Activated naive CD8-positive, alpha-beta T cell treated with anti-CD3 and anti-CD28 coated beads, Interleukin-2, amount 10 ng/mL, durations not matched to agents 7 days and 5 days (primary cell): Measurements from ENCODE around the gene EFNA3. TPM values are rescaled to one million over a fixed set of nuclear protein-coding genes. Genes with fewer than 3 reads are reported as not detected.

Experiments
- ATAC-seq: fragments of 150-1000 bp; cut with Tn5 transposase; one replicate; pipeline ENCODE4 v1.10.0; 2021; ENCODE audit warnings: low read depth, moderate library complexity
- POLR2A ChIA-PET: fragments of 350-600 bp; sonication (Branson Sonifier 250); formaldehyde crosslinking; loops from one replicate; lab custom pipeline; 2021; ENCODE audit warnings: antibody characterized with exemption; lab: Charles Lee
- DNase-seq: peaks from one replicate; pipeline ENCODE4 v3.0.0; 2021
- H3K27ac Mint-ChIP-seq: one replicate; pipeline ENCODE4 v1.8.0; 2022; ENCODE audit warnings: mild to moderate bottlenecking, mixed read lengths
- H3K27me3 Mint-ChIP-seq: one replicate; pipeline ENCODE4 v1.8.0; 2022; ENCODE audit warnings: mild to moderate bottlenecking, moderate library complexity, mixed read lengths
- H3K36me3 Mint-ChIP-seq: one replicate; pipeline ENCODE4 v1.8.0; 2021; ENCODE audit warnings: mild to moderate bottlenecking, mixed read lengths
- H3K4me1 Mint-ChIP-seq: one replicate; pipeline ENCODE4 v1.8.0; 2021; ENCODE audit warnings: mixed read lengths
- H3K4me3 Mint-ChIP-seq: one replicate; pipeline ENCODE4 v1.8.0; 2022; ENCODE audit warnings: mild to moderate bottlenecking, moderate library complexity, mixed read lengths
- H3K9me3 Mint-ChIP-seq: one replicate; pipeline ENCODE4 v1.8.0; 2021; ENCODE audit warnings: mixed read lengths
- total RNA-seq, 2 experiments: library from RNA; stranded (reverse); gene quantifications; one replicate each; pipeline ENCODE4 v1.2.3, GENCODE V29; 2021

The EFNA3 gene
- total RNA-seq, 2 experiments from 2014 or later = 3.6 to 4.2 TPM

- DNase-seq (no peak), ATAC-seq (no peak)
- H3K9me3 Mint-ChIP-seq = no peaks in the 10 kb centered on the region
- H3K27me3 Mint-ChIP-seq = peaks cover 41% of the 10 kb centered on the region
- POLR2A ChIA-PET = interaction anchor here (1.0 to 2.0 kb wide), 2 partner anchors 12 to 15 kb away, joined by 3 to 5 read pairs; no protein-coding TSS in a partner anchor
- peaks cover 1% of the 10 kb centered on the region for H3K36me3 Mint-ChIP-seq
- H3K4me1 Mint-ChIP-seq = peaks cover 49% of the 10 kb centered on the region
- H3K27ac Mint-ChIP-seq = no peak overlapping the region
- H3K4me3 Mint-ChIP-seq = no peak overlapping the region
Measured at GRCh38 chr1:155076371-155076770, 2.3 kb upstream of the EFNA3 start.

- Mint-ChIP-seq H3K27ac (no peak overlapping the region), H3K4me1 (peaks cover 50% of the 10 kb centered on the region), H3K36me3 (peaks cover 1% of the 10 kb centered on the region), H3K9me3 (no peaks in the 10 kb centered on the region), H3K4me3 (no peak overlapping the region), H3K27me3 (peaks cover 43% of the 10 kb centered on the region)
- POLR2A ChIA-PET = no interaction called here
- DNase-seq = no peak
- no peak for ATAC-seq
Measured at GRCh38 chr1:155077346-155077745, 1.3 kb upstream of the EFNA3 start.

DNA sequence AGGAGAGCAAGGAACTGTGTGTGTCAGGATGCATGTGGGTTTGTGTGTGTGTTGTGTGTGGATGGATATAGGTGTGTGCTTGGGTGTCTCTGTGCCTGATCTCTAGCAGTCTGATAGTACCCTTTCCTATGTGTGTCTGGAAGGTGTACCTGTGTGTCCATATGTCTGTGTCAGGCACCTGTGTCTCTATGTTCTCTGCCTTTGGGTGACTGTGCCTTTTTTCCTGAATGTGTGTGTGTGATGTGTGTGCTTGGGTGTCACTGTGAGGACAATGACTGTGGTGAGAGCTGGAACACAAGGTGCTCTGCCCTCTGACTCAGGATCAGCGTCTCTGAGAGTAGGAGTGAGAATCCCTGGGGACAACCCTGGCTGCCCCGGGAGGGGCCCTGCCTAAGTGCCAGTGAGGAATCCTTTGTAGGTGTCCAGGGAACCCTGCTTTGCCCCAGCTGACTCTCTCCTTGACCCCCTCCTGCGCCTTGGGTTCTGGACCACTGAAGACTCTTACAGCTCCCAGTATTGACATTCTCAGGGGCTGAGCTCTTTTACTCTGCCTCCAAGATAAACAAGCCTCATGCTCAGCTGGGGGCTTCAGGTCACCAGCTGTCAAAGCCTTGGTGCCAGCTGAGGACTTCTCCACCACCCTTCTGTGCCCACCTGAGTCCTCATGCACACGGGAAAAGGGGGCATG is 735 bp upstream of the EFNA3 start:
- POLR2A ChIA-PET = interaction anchor here (0.9 to 1.2 kb wide), 2 partner anchors 11 to 15 kb away, joined by 3 to 7 read pairs; partner anchors contain the start of gene EFNA4
- H3K9me3 Mint-ChIP-seq = no peaks in the 10 kb centered on the region
- H3K27me3 Mint-ChIP-seq = peaks cover 49% of the 10 kb centered on the region
- no peak overlapping the region for H3K4me3 Mint-ChIP-seq
- H3K36me3 Mint-ChIP-seq = peaks cover 1% of the 10 kb centered on the region
- peaks cover 52% of the 10 kb centered on the region for H3K4me1 Mint-ChIP-seq
- ATAC-seq = no peak
- H3K27ac Mint-ChIP-seq = no peak overlapping the region
- DNase-seq = no peak

- no peaks in the 10 kb centered on the region for H3K9me3 Mint-ChIP-seq
- peak overlapping the region; percentile 77 for H3K4me3 Mint-ChIP-seq
- no peak for ATAC-seq
- POLR2A ChIA-PET = interaction anchor here (0.5 to 0.6 kb wide), 2 partner anchors 43 to 95 kb away, joined by 3 to 5 read pairs; no protein-coding TSS in a partner anchor
- peaks cover 61% of the 10 kb centered on the region for H3K27me3 Mint-ChIP-seq
- H3K4me1 Mint-ChIP-seq = peaks cover 48% of the 10 kb centered on the region
- no peak for DNase-seq
- peaks cover 1% of the 10 kb centered on the region for H3K36me3 Mint-ChIP-seq
- peak overlapping the region; percentile 52 for H3K27ac Mint-ChIP-seq
Measured at GRCh38 chr1:155079210-155079486, 511 bp downstream of the EFNA3 start.

DNA sequence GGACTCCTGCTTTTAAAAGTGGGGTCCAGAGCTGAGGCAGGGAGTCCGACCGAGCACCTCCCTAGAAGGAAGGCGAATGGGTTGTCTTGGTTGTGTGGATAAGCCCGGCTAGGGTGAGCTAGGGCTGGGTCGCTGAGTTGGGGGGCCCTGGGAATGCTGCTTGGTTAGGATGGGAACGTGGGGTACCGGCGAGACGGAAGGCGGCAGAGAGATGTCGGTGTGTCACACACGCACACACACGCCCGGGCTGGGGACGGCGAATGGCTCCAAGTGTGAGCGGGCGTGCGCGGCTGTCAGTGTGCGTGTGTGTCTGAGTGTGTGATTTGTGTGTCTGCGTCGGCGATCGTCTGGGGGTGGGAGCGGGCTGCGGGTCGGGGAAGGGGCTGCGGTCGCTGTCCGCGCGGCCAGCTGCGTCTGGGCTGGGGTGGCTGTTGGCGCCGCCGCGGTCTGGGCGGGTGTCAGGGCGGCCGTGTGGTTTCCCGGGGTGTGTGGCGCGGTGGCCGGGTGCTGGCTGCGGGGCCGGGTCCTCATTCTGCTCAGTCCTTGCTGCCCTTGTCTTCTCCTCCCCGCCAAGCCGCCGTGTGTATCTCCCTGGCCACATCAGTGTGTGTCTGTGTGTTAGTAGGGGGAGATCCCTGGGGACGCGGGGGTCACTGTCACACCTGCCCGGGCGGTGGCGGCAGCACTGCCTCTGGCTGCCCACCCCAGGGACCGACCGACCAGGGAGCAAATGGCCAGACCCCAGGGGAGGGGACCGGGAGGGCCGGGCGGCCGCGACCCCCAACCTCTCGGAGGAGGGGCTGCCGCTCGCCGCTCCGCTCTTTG is 1.1 kb downstream of the EFNA3 start:
- H3K36me3 Mint-ChIP-seq = peaks cover 1% of the 10 kb centered on the region
- ATAC-seq (no peak), DNase-seq (no peak)
- peaks cover 49% of the 10 kb centered on the region for H3K4me1 Mint-ChIP-seq
- H3K4me3 Mint-ChIP-seq = peak overlapping the region; percentile 77
- peaks cover 61% of the 10 kb centered on the region for H3K27me3 Mint-ChIP-seq
- H3K9me3 Mint-ChIP-seq = no peaks in the 10 kb centered on the region
- POLR2A ChIA-PET = interaction anchor here (0.5 to 1.4 kb wide), 4 partner anchors 8 to 95 kb away, joined by 3 to 5 read pairs (median 3); no protein-coding TSS in a partner anchor
- peak overlapping the region; percentile 52 for H3K27ac Mint-ChIP-seq

- Mint-ChIP-seq H3K36me3 (peaks cover 1% of the 10 kb centered on the region), H3K27ac (no peak overlapping the region), H3K27me3 (peaks cover 61% of the 10 kb centered on the region), H3K4me1 (peaks cover 52% of the 10 kb centered on the region), H3K9me3 (no peaks in the 10 kb centered on the region), H3K4me3 (peak overlapping the region; percentile 78)
- peak; percentile 58 for DNase-seq
- POLR2A ChIA-PET = interaction anchor here (0.8 to 1.4 kb wide), 4 partner anchors 9 to 18 kb away, joined by 3 to 5 read pairs (median 3); no protein-coding TSS in a partner anchor
- no peak for ATAC-seq
Measured at GRCh38 chr1:155080312-155081228, 1.9 kb downstream of the EFNA3 start.

DNA sequence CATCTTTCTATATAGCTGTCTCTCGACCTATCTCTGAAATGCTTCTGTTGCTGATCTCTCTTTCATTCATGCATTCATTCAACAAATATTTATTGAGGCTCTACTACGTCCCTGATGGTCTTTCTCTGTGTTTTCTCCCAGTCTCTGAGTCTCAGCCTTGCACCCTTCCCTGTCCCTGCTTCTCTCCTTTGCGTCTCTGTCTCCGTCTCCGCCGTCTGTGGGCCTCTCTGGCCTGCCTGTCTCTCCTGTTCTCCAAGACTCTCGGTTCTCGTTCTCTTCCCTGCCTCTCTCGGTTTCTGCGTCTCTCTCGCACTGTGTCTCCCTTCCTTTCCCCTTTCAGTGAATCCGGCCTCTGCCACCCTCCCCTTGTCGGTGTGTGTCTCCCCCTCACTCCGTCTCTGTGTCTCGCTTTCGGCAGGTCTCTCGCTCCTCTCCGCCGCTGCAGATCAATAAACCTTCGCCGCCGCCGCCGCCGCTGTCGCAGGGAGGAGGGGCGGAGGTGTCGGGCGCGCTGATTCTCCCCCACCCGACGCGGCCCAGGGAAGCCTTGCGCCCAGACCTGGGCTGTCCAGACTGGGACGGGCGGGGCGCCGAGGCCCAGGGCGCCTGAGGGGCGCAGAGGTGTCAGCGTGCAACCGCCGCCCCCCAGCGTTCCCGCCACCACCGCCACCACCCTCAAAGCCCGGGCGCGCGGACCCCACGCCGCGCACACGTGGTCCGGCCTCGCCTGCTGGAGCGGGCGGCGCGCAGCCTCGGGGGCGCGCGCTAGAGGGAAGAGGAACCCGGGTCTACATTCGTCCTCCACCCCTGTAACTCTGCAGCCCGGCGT is 3.0 kb downstream of the EFNA3 start:
- H3K4me3 Mint-ChIP-seq = peak overlapping the region; percentile 78
- no peak for ATAC-seq
- H3K9me3 Mint-ChIP-seq = no peaks in the 10 kb centered on the region
- peaks cover 48% of the 10 kb centered on the region for H3K4me1 Mint-ChIP-seq
- POLR2A ChIA-PET = interaction anchor here (1.0 to 1.4 kb wide), 4 partner anchors 10 to 19 kb away, joined by 3 to 5 read pairs (median 3); no protein-coding TSS in a partner anchor
- peaks cover 61% of the 10 kb centered on the region for H3K27me3 Mint-ChIP-seq
- H3K36me3 Mint-ChIP-seq = peaks cover 1% of the 10 kb centered on the region
- H3K27ac Mint-ChIP-seq = peak overlapping the region; percentile 18
- DNase-seq = peak; percentile 58

- POLR2A ChIA-PET = interaction anchor here (0.6 to 1.0 kb wide), 2 partner anchors 15 to 99 kb away, joined by 3 read pairs; partner anchors contain the start of gene FLAD1
- Mint-ChIP-seq H3K36me3 (peaks cover 1% of the 10 kb centered on the region), H3K27me3 (peaks cover 55% of the 10 kb centered on the region), H3K27ac (no peak overlapping the region), H3K9me3 (no peaks in the 10 kb centered on the region), H3K4me1 (peaks cover 40% of the 10 kb centered on the region), H3K4me3 (peak overlapping the region; percentile 12)
- DNase-seq (no peak), ATAC-seq (no peak)
Measured at GRCh38 chr1:155082301-155083051, 3.8 kb downstream of the EFNA3 start.

DNA sequence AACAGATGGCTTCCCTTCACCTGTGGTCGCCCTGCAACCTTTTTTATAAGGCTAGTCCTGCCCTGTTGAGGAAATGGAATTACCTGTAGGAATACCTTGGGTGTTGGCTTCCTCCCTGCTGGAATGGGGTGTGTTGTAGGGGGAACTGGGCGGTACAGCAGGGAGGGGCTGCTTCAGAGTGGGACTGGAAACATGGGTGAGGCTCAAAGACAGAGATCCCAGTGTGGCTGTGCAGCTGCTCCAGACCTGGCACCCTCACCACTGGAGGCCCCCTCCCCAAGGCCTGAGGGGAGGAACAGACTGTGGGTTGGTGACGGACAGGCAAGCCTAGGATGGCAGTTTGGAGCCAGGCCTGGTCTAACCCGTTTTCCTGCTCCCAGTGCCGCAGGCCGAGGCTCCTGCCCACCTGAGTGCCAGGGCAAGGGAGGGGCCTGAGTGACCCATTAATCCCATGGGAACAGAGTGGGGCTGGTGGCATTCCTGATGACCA is 4.5 kb downstream of the EFNA3 start:
- Mint-ChIP-seq H3K4me3 (peak overlapping the region; percentile 12), H3K27me3 (peaks cover 49% of the 10 kb centered on the region), H3K4me1 (peaks cover 36% of the 10 kb centered on the region), H3K9me3 (no peaks in the 10 kb centered on the region), H3K27ac (no peak overlapping the region), H3K36me3 (peaks cover 1% of the 10 kb centered on the region)
- DNase-seq (no peak), ATAC-seq (no peak)
- POLR2A ChIA-PET = interaction anchor here (0.6 to 3.2 kb wide), 3 partner anchors 16 to 100 kb away, joined by 3 to 26 read pairs (median 3); partner anchors contain the start of genes EFNA4 and FLAD1

- no peak for ATAC-seq
- Mint-ChIP-seq H3K27ac (no peak overlapping the region), H3K27me3 (peaks cover 44% of the 10 kb centered on the region), H3K4me1 (peaks cover 35% of the 10 kb centered on the region), H3K4me3 (peak overlapping the region; percentile 97), H3K36me3 (peaks cover 1% of the 10 kb centered on the region), H3K9me3 (no peaks in the 10 kb centered on the region)
- POLR2A ChIA-PET = interaction anchor here (0.8 to 3.5 kb wide), 9 partner anchors 9 to 293 kb away, joined by 3 to 26 read pairs (median 4); partner anchors contain the start of genes EFNA4, FLAD1 and KRTCAP2
- DNase-seq = no peak
Measured at GRCh38 chr1:155083865-155084721, 5.5 kb downstream of the EFNA3 start.
